Measurements from ENCODE around the gene CD93. TPM values are rescaled to one million over a fixed set of nuclear protein-coding genes. Genes with fewer than 3 reads are reported as not detected.

The CD93 gene
- total RNA-seq, 2 experiments from 2014 or later = 1.1 TPM

DNA sequence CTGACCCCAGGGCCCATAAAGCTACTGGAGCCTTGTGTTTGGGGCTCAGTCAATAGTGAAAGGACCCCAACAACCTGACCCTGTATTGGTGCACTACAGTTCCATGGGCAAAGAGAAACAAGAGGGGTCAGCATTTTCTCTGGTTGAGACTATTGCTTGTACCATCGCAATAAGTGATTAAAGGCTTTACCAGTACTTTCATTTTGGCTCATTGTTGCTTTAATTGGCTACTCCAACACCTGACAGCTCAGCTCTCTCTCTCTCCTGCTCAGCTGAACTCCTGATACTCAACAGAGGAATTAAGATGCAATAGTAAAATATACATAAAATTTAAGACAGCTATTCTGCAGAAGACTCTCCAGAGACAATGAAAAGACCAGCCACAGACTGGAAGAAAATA is 17.8 kb downstream of the CD93 start:
- Mint-ChIP-seq H3K9me3 (no peaks in the 10 kb centered on the region), H3K36me3 (ENCODE audit: low read depth) (no peaks in the 10 kb centered on the region), H3K27me3 (no peaks in the 10 kb centered on the region), H3K4me3 (no peak overlapping the region), H3K4me1 (ENCODE audit: low read depth) (no peaks in the 10 kb centered on the region), H3K27ac (no peak overlapping the region)
- TF ChIP-seq, protein P1, sequence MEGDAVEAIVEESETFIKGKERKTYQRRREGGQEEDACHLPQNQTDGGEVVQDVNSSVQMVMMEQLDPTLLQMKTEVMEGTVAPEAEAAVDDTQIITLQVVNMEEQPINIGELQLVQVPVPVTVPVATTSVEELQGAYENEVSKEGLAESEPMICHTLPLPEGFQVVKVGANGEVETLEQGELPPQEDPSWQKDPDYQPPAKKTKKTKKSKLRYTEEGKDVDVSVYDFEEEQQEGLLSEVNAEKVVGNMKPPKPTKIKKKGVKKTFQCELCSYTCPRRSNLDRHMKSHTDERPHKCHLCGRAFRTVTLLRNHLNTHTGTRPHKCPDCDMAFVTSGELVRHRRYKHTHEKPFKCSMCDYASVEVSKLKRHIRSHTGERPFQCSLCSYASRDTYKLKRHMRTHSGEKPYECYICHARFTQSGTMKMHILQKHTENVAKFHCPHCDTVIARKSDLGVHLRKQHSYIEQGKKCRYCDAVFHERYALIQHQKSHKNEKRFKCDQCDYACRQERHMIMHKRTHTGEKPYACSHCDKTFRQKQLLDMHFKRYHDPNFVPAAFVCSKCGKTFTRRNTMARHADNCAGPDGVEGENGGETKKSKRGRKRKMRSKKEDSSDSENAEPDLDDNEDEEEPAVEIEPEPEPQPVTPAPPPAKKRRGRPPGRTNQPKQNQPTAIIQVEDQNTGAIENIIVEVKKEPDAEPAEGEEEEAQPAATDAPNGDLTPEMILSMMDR (IDR thresholded peaks at IDR 0.05) = no peak
- ATAC-seq (ENCODE audit: poor library complexity) (no peak), DNase-seq (no peak)
- intact Hi-C loops (cut with DNase I, micrococcal nuclease) = no loop called here
- CTCF ChIA-PET = no interaction called here
- Histone ChIP-seq H3K9me3 (ENCODE audit: control insufficient read depth in 1 of 2, insufficient read depth in 1 of 2, low read length in 2 of 2) (no peaks in the 10 kb centered on the region), H3K36me3 (ENCODE audit: insufficient read depth, low read length) (no peaks in the 10 kb centered on the region), H3K4me3 (ENCODE audit: low read length) (no peak overlapping the region), H3K4me1 (ENCODE audit: insufficient read depth, low read length) (no peaks in the 10 kb centered on the region), H3K27me3 (ENCODE audit: control insufficient read depth in 1 of 2, insufficient read depth in 2 of 2, low read length in 2 of 2) (no peaks in the 10 kb centered on the region), H3K27ac (ENCODE audit: low read depth in 1 of 2, low read length in 2 of 2) (no peak overlapping the region)
- POLR2A ChIA-PET = no interaction called here

DNA sequence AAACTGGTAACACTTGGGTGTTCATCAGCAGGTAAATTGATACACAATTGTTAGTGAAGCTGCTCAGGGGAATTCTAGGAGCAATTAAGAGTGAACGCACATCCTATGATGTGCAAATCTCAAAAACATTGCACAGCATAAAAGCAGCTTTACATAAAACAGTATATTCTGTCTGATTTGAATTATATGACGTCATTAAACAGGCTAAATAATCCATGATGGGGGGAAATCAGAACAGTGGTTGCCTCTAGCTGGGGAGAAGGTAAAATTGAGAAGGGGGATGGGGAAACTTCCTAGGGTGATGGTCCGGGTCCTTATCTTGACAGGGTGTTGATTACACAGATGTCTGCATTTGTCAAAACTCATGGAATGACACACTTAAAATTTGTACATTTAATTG is 19.4 kb downstream of the CD93 start:
- Mint-ChIP-seq H3K36me3 (ENCODE audit: low read depth) (no peaks in the 10 kb centered on the region), H3K27ac (no peak overlapping the region), H3K4me1 (ENCODE audit: low read depth) (no peaks in the 10 kb centered on the region), H3K9me3 (no peaks in the 10 kb centered on the region), H3K27me3 (no peaks in the 10 kb centered on the region), H3K4me3 (no peak overlapping the region)
- intact Hi-C loops (cut with DNase I, micrococcal nuclease) = no loop called here
- H3K27ac ChIP-seq (ENCODE audit: low read depth in 1 of 2, low read length in 2 of 2) = no peak overlapping the region
- TF ChIP-seq, protein P1 (IDR thresholded peaks at IDR 0.05) = no peak
- H3K4me1 ChIP-seq (ENCODE audit: insufficient read depth, low read length) = no peaks in the 10 kb centered on the region
- DNase-seq = no peak
- H3K4me3 ChIP-seq (ENCODE audit: low read length) = no peak overlapping the region
- no peaks in the 10 kb centered on the region for H3K36me3 ChIP-seq (ENCODE audit: insufficient read depth, low read length)
- CTCF ChIA-PET = no interaction called here
- no peaks in the 10 kb centered on the region for H3K9me3 ChIP-seq (ENCODE audit: control insufficient read depth in 1 of 2, insufficient read depth in 1 of 2, low read length in 2 of 2)
- peaks cover 0 to 2% of the 10 kb centered on the region in 2 experiments for H3K27me3 ChIP-seq (ENCODE audit: control insufficient read depth in 1 of 2, insufficient read depth in 2 of 2, low read length in 2 of 2)
- no peak for ATAC-seq (ENCODE audit: poor library complexity)
- POLR2A ChIA-PET = no interaction called here

DNA sequence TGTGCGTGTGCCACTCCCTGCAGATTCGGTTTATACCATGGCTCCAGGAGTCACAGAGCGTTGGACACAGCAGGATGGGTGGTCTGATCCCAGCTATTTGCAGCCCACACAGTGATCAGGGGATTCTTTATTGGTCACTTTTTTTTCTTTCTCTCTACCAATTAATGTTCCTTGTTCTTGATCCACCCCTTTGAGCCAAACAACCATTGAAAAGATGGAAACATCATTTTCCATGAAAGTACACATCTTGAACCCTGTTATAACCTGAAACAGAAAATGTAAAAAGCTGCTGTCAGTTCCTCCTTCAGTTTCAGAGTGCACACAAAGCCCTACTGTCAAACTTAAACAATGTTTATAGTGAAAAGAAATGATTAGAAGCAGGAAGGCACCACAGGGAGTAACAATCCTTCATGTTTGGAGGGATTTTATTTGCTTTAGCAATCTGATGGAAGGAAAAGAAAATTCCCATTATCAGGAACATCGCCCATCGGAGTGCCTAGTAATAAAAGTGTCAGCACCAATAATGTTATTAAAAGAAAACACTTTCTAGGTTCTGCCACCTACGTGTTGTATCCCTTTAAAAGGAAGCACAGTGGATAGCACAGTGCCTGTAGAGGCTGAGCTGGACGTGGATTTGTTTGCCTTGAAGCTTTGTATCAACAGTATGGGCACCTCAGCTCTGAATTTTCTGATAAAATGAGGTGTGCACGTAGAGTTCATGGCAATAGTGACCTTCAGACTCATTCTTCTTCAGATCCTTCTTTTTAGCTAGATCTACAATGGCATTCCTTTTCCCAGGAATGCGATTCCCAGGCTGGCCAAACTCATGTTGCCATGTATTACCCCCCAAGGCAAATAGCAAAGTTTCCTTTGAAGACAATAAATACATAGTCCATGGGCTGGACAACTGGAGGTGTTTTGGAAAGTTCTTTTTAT is 20.6 kb downstream of the CD93 start:
- Mint-ChIP-seq H3K27me3 (peaks cover 2% of the 10 kb centered on the region), H3K27ac (no peak overlapping the region), H3K4me1 (ENCODE audit: low read depth) (no peaks in the 10 kb centered on the region), H3K4me3 (no peak overlapping the region), H3K9me3 (no peaks in the 10 kb centered on the region), H3K36me3 (ENCODE audit: low read depth) (no peaks in the 10 kb centered on the region)
- H3K4me1 ChIP-seq (ENCODE audit: insufficient read depth, low read length) = no peaks in the 10 kb centered on the region
- H3K4me3 ChIP-seq (ENCODE audit: low read length) = no peak overlapping the region
- TF ChIP-seq, protein P1 (IDR thresholded peaks at IDR 0.05) = no peak
- DNase-seq (no peak), ATAC-seq (ENCODE audit: poor library complexity) (no peak)
- no peaks in the 10 kb centered on the region for H3K9me3 ChIP-seq (ENCODE audit: control insufficient read depth in 1 of 2, insufficient read depth in 1 of 2, low read length in 2 of 2)
- H3K27me3 ChIP-seq (ENCODE audit: control insufficient read depth in 1 of 2, insufficient read depth in 2 of 2, low read length in 2 of 2) = peaks cover 0 to 2% of the 10 kb centered on the region in 2 experiments
- no peaks in the 10 kb centered on the region for H3K36me3 ChIP-seq (ENCODE audit: insufficient read depth, low read length)
- H3K27ac ChIP-seq (ENCODE audit: low read depth in 1 of 2, low read length in 2 of 2) = no peak overlapping the region
- intact Hi-C loops (cut with DNase I, micrococcal nuclease) = no loop called here
- CTCF ChIA-PET = no interaction called here
- POLR2A ChIA-PET = no interaction called here

Measured in CD4-positive, alpha-beta T cell (primary cell).